Measurements from ENCODE around the gene ECPAS. TPM values are rescaled to one million over a fixed set of nuclear protein-coding genes. Genes with fewer than 3 reads are reported as not detected.

The ECPAS gene
- total RNA-seq, 1 experiment from 2014 or later, result 106 TPM

DNA sequence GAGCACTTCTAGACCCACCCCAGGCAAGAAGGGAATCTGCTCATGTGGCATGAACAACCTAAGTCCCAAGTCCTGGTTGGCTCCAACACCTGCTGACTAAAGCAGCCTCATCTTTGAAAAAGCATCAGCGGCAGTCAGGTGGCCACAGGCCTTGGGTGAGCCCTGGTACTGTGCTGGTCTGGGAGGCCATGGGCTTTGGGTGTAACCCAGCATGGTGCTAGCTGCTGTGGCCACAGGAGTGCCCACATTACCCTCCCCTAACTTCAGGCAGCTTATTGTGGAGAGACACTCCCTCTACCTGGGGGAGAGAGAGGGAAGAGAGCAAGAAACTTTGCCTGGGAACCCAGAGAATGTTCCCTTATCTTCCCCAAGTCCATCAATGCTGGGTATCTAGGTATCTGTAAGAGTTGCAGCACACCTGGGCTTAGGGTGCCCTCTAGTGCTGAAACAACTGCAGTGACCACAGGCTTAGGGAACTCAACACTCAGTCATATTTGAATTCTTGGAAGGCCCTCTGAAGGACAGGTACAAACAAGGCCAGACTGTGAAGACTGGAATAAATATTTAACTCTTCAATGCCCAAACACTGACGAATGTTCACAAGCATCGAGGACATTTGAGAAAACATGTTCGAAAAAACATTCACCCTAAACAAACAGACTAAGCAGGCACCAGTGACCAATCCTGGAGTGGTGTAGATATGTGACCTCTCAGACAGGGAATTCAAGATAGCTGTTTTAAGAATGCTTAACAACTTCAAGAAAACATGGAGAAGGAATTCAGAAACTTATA is 84.2 kb downstream of the ECPAS start:
- H3K4me1 Mint-ChIP-seq, result peaks cover 0 to 22% of the 10 kb centered on the region in 2 experiments; a peak in 2 of 4 replicates
- no peak overlapping the region for H2BK5ac ChIP-seq (ENCODE audit: insufficient read length, low read length)
- H4K8ac ChIP-seq (replicated peaks; ENCODE audit: insufficient read length, low read depth, low read length), result no peak overlapping the region
- H3K4ac ChIP-seq (ENCODE audit: low read depth, low read length), result no peak overlapping the region
- no peak overlapping the region for H4K91ac ChIP-seq (ENCODE audit: insufficient read length, low read depth, low read length)
- H3K9ac ChIP-seq (ENCODE audit: extremely low read depth, insufficient read length, low read length), result no peak overlapping the region
- H3K79me2 ChIP-seq (ENCODE audit: insufficient read depth, low read length), result no peaks in the 10 kb centered on the region
- H3K56ac ChIP-seq (ENCODE audit: insufficient read length, low read depth, low read length), result no peak overlapping the region
- H2BK15ac ChIP-seq (ENCODE audit: low read depth, low read length), result no peak overlapping the region
- WGBS (ENCODE audit: extremely low coverage, insufficient read length, low lambda C conversion rate), result no CpG with 5 or more reads among the region's 4 CpGs
- H3K27ac ChIP-seq (ENCODE audit: insufficient read length, low read depth, low read length), result no peak overlapping the region
- H3K9me3 ChIP-seq (ENCODE audit: control insufficient read depth, low read depth, low read length), result no peaks in the 10 kb centered on the region
- no peaks in the 10 kb centered on the region for H3K27me3 ChIP-seq (ENCODE audit: insufficient read depth, low read length)
- no peak overlapping the region for H2AK5ac ChIP-seq (ENCODE audit: insufficient read length, low read length)
- no peak overlapping the region for H3T11ph ChIP-seq (ENCODE audit: low read length)
- peak; percentile 63 for DNase-seq
- H3K9me3 Mint-ChIP-seq, result peaks cover 32 to 42% of the 10 kb centered on the region in 2 experiments
- no peak overlapping the region for H4K5ac ChIP-seq (ENCODE audit: insufficient read length, low read depth, low read length)
- no peak overlapping the region for H2BK12ac ChIP-seq (ENCODE audit: insufficient read length, low read depth, low read length)
- no peak overlapping the region for H3K27ac Mint-ChIP-seq
- H3K23ac ChIP-seq (ENCODE audit: insufficient read length, low read depth, low read length), result no peak overlapping the region
- H3K18ac ChIP-seq (ENCODE audit: insufficient read length, low read depth, low read length), result no peak overlapping the region
- H3K36me3 Mint-ChIP-seq (ENCODE audit: insufficient read depth in 1 of 3, low read depth in 3 of 3), result peaks cover 60 to 75% (median 66%) of the 10 kb centered on the region in 3 experiments
- H3K4me2 ChIP-seq (ENCODE audit: insufficient read depth, insufficient read length, low read length), result no peak overlapping the region
- TF ChIP-seq, protein P1, sequence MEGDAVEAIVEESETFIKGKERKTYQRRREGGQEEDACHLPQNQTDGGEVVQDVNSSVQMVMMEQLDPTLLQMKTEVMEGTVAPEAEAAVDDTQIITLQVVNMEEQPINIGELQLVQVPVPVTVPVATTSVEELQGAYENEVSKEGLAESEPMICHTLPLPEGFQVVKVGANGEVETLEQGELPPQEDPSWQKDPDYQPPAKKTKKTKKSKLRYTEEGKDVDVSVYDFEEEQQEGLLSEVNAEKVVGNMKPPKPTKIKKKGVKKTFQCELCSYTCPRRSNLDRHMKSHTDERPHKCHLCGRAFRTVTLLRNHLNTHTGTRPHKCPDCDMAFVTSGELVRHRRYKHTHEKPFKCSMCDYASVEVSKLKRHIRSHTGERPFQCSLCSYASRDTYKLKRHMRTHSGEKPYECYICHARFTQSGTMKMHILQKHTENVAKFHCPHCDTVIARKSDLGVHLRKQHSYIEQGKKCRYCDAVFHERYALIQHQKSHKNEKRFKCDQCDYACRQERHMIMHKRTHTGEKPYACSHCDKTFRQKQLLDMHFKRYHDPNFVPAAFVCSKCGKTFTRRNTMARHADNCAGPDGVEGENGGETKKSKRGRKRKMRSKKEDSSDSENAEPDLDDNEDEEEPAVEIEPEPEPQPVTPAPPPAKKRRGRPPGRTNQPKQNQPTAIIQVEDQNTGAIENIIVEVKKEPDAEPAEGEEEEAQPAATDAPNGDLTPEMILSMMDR (conservative IDR thresholded peaks at IDR 0.05), result peak; percentile 85
- no peaks in the 10 kb centered on the region for H3K79me1 ChIP-seq (ENCODE audit: insufficient read depth, low read depth, low read length, poor library complexity, severe bottlenecking)
- H3K23me2 ChIP-seq (ENCODE audit: insufficient read length, low read depth, low read length, poor library complexity, severe bottlenecking), result no peaks in the 10 kb centered on the region
- no peak overlapping the region for H3K4me3 Mint-ChIP-seq
- no peaks in the 10 kb centered on the region for H3K4me1 ChIP-seq (ENCODE audit: insufficient read depth, low read length)
- H2BK20ac ChIP-seq (ENCODE audit: low read depth, low read length, poor library complexity, severe bottlenecking), result no peak overlapping the region
- no peak overlapping the region for H2AFZ ChIP-seq (ENCODE audit: low read length)
- H4K20me1 ChIP-seq (ENCODE audit: control insufficient read depth, insufficient read depth, insufficient read length), result no peaks in the 10 kb centered on the region
- H3K14ac ChIP-seq (ENCODE audit: insufficient read depth, low read length), result no peak overlapping the region
- no peaks in the 10 kb centered on the region for H3K27me3 Mint-ChIP-seq (ENCODE audit: low read depth)
- H2BK120ac ChIP-seq (ENCODE audit: low read depth, low read length, poor library complexity, severe bottlenecking), result no peak overlapping the region
